Stimulated activated CD8-positive, alpha-beta memory T cell treated with anti-CD3 and anti-CD28 coated beads, Interleukin-7, amount 100 ng/mL, for 1 hour (primary cell): Measurements from ENCODE around the gene NFIA.

ENCODE experiments used
- DNase-seq, 2 donors: peaks; one replicate each; pipeline ENCODE4 v3.0.0-alpha.2; 2020; ENCODE audit warnings: low read depth in 2 of 2

Gene NFIA

DNA sequence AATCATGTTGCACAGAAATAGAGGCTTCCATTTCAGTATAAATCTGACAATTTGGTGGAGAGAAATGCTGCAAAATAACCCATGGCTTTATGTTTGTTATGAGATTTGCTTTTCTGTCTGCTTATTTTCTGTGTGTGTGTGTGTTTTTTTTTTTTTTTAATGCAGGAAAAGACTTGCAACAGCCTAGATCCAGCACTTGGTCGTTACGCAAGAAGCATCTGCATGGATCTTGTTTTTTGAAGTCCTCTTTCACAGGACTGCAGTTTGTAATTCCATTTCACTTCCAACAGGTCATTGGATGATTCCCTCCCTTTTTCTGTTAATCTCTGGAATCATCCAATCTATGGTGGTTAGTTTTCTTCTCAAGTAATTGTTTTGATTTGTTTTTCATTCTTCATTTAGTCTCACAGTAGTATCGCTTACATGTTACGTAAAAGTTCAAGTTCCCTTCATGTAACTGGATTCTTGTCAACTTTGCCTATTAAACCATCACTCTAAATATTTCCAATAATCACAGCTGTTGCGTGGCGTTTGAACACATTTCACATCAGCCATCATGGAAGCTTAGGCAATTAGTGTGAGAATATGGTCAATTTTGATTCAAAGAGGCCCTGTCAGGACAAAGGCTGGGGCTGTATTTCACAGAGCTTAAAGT lies 312.9 kb downstream of the NFIA start:
- no peak for DNase-seq

DNA sequence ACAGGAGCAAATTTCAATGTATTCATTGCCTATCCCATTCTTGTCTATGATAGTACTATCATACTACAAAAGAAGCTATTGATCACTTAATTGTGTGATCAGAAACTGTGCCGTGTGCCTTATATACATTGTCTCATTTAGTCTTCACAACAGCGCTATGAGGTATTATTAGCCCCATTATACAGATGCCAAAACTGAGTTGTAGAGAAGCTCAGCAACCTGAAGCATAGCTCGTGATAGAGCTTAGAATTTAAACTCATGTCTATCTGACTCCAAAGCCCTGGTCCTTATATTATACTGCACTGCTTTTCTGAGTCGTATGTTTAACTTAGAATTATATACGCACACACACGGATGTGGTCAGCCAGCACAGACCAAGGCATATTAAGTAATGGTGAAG lies 315.1 kb downstream of the NFIA start:
- DNase-seq, result no peak

DNA sequence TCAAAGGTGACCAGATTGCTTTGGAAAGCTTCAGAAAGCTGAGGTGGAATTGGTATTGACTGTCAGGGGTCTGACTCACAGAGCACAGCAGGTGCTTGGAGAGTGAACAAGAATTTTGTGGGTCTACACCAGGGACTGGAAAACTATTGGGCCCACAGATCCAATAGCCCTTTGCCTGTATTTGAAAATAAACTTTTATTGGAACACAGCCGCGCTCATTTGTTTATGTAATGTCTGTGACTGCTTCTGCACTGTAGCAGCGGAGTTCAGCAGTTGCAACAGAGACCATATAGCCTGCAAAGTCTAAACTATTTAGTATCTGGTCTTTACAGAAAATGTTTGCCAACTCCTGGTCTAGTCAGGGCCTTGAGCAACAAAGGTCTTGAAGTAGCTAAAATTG lies 315.6 kb downstream of the NFIA start:
- no peak for DNase-seq

DNA sequence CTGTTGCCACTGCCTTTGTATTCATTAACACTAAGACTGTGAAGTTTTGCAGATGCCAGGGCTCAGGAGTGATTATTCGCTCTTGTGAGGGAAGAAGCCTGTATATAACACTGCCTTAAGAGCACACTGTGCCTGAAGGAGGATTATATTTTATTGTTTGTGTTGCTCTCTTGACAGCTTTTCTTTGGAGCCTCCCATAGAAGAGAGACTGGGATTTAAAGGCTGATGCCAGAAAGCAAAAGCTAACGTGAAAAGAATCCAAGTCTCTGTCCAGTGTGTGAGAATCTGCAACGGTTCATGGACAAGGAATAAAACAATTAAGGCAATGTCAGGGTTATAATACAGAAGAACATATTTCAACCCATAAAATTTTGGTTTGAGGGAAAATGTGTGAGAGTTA lies 316.8 kb downstream of the NFIA start:
- DNase-seq, result no peak

DNA sequence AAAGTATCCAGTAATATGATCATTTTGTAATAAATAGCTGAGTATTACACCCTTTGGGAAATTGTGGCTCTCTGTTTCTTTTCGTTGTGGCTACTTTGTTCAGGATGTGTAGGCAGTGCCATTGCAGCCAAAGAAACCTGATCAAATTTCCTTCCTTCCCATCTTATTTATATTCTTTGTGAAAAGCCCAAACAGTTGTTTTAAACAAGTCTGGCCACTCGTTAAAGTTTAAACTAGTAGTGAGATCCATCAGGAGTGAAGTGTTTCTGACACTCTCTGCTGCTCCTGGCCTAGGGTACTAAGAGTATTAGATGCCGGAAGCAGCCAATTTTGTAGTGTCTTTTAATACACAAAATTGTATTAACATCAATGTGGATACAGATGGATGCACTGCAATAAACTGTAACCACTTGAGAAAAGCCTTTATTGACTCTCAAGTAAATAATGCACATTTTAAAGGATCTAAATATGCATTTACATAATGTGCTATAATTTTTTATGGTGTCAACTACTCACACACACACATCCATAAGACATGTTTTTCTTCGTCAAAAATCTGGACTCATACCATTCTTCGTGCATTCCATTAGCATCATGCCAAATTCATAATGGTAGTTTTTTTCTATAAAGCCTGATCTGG lies 317.9 kb downstream of the NFIA start:
- DNase-seq, result no peak

DNA sequence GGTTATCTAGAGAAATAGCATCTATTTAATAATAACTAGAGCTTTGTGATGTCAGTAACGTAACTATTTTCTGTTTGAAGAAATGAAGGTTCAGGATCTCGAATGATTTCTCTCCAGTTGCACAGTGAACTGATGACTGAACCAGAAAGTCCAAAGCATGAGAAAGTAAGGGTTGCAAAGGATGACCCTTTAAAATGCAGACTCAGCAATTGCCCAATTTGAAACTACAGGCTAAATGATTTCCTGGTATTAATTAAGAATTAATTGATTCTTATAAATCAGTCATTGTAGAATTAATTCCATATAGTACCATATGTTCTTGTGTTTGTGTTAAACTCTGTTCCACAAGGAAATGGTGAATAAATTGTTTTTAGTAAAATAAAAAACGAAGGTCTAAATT lies 318.6 kb downstream of the NFIA start:
- DNase-seq, result no peak

DNA sequence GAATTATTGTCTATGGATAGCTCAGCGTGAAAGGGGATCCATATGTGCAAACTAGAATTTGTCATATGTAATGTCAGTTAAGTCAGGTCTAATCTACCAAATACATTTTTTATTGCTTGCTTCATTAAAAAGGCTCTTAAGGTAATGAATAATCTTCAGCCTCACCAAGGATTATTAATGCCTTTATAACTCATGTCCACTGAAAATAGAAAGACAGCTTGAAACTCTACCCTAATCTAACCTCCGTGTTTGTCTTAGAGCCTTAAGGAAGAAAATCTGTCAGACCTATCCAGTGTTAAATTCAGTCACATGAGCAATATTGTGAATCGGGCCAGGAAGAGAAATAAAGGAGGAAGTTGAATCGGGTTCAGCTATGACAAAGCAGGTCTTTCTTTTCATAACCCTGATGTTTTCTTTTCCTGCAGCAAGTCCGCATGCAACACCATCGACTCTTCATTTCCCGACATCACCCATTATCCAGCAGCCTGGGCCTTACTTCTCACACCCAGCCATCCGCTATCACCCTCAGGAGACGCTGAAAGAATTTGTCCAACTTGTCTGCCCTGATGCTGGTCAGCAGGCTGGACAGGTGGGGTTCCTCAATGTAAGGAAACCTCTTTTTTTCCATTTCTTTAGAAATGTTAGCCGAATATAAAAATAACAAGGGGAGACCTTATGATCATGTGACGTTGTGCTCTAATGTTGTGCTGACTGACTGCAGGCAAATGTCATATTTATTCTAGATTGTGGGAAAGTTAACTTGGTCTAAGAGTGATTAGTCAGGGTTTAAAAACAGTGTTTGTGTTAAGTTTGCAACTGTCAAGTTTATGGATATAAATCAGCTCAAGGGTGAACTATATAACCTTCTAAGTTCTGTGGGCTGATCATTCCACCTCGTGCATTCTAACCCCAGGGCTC lies 321.6 kb downstream of the NFIA start:
- no peak for DNase-seq

DNA sequence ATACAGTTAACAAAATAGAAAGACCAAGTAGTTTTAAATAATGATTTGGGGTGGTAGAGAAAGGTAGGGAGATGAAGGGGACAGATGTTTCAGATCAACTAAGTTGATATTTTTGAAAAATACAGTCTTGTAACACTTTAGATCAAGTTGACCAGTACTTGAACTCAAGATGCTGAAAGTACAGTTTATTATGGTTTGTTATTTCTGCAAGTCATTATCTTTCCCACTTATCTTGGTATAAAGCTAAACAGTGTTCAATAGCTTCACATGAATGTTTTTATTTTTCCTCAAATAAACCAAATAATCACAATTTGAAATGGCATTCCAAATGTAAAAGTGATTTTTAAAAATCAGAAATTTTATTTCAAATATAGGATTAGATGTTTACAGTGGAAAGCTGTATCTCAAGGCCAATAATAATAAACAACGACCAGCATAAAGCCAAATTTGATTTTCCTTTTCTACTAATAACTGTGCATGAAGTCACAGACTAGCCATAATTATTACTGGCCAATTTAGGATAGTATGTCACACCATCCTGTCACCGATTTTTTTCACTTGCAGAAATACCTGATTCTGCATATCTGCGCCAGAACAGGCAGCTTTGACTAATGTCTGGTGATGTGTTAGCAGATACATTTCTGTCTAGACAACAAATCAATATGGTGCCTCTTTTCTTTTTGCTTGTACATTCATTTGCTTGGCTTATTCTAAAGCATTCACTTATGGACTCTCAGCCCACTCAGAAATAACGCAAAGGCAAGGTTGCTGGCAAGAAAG lies 322.4 kb downstream of the NFIA start:
- no peak for DNase-seq

DNA sequence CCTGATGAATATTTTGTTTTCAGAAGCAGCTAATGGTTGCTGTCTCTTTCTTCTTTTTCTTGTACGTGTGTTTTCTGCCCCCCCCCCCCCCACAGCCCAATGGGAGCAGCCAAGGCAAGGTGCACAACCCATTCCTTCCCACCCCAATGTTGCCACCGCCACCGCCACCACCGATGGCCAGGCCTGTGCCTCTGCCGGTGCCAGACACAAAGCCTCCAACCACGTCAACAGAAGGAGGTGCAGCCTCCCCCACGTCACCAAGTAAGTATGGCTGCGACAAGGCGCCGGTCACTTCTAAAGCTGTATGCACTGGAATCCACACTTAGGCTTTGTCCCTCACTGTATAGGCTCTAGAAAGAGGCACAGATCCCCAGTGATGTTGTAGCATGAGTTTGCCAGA lies 324.1 kb downstream of the NFIA start:
- no peak for DNase-seq

DNA sequence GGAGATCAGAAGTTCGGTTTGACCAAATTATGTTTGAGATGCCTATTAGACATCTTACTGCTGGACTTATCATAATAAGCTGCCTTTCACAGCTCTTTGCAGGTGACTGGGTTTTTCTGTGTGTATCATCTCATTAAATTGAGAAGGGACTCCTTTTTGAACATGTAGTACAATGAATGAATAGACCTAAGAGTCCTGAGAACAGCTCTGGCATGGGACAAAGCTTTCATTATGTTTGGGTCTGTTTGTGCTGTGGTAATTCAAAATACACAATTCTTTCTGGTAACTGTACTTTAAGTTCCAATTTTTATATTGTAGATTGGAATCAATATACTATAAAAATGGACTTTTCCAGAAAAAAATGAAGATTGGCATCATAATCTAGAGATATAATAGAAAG lies 330.2 kb downstream of the NFIA start:
- no peak for DNase-seq

DNA sequence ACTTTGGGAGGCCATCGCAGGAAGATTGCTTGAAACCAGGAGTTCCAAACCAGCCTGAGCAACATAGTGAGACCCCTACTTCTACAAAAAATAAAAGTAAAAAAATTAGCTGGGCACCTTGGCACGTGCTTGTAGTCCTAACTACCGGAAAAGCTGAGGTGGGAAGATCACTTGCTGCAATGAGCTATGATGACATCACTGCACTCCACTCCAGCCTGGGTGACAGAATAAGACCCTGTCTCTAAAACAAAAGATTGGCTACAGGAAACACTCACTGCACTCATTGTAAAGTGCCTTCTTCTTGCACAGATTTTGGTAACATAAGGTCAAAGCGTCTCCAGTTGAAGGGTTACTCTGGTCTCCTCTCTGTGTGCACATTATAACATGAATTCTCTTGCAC lies 336.8 kb downstream of the NFIA start:
- no peak for DNase-seq

DNA sequence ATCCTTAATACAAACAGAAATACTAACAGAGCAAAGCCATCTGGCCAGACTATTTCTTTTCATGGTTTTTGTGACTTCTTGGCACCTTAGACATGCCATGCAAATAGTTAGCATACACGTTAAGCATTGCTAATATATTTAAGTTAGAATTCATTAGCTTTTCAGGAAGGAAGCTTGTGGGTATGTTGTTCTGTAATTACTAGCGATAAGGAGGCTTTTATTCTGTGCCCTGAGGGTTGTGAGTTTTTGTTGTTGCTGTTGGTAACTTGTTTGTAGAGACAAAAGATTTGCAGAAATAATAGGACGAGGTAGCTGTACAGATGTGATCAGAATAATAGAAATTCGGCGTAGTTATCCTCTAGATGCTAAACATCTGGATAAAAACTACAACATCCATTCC lies 337.3 kb downstream of the NFIA start:
- DNase-seq, result no peak

DNA sequence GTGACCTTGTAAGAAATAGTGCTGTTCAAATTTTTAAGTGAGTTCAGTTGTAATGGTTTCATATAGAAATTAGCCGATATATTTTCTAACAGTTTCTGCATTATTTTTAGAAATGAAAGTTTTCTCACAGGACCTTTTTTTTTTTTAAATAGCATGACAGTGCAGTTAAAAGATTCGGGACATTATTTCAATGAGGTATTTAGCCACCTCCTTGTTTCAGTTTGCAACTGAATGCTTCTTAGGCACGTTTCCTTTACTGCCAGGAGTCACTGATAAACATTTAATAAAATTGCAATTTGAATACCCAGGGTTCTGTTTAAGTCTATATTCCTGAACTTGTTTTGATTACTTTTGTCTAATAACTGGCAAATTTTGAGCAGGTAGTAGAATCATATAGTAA lies 337.9 kb downstream of the NFIA start:
- DNase-seq, result no peak

DNA sequence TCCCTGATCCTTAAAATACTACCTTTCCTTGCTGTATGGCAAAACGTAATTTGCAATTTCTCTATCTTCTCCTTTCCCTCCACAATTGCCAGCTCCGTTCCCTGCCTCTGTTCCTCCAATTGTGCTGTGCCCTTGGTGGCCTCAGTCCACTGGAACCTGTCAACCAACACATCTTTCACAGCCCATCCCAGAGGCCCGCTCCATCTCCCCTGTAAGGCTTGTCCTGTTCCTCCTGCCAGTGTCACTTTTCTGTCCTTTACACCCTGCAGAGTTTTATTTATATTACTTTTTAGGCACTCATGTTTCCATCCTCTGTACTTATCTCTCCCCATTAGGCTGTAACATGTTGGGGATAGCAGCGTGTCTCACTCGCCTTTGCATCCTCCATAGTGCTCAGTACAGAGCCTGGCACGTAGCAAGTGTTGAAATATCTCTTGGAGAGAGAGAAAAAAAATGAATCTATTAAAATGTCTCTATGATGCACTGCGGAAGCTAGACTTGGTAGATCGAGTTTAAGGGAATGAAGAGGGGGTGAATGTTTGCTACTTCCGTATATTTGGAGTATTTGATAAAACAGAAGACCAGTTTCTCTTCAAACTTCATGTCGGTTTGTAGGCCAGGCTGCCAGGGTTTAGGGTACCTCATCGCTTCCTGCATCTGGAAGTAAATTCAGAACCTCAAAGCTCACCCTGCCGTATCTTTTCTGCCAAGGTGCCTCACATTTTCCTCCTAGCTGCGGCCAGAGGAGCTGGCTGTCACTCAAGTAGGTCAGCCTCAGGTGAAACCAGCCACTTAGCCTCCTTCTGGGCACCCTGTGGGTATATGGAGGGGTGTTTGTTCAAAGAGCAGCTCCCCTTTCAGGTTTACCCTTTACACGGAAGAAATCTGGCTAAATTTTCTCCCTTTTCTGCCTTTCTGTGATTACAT lies 338.8 kb downstream of the NFIA start:
- DNase-seq, result no peak

DNA sequence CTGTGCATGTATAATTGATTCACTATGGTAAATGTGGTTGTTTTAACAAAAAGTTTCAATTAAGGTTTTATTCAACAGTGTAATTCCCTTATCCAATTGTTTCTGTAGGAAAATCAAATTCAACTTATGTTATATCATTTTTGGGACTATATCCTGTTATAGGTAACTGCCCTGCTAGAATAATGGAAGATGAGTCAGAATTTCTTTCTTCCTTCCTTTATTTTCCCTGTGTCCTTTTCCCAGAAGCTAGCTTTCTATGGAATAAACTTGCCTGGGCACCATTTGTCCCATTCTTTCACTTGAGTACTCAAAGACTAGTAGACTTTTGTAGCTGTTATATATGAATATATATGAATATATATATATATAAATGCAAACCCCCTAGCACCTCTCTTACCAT lies 341.3 kb downstream of the NFIA start:
- no peak for DNase-seq

DNA sequence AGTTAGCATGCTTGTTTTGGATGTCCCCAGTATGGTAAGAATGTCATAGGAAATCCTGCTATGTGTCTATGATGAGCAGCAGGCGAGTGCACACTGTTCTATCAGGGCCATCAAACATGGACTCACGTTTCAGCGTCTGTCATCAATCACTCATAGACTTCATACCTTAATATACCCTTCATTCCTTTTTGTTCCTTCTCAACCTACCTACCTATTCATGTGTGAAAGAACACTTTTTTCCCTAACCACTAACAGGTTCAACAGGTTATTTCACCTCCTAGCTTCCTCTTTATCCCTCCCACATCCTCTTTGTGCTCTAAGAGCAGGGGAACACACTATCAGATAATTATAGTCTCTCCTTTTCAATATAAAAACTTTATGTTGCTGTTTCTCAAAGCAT lies 342.0 kb downstream of the NFIA start:
- no peak for DNase-seq

DNA sequence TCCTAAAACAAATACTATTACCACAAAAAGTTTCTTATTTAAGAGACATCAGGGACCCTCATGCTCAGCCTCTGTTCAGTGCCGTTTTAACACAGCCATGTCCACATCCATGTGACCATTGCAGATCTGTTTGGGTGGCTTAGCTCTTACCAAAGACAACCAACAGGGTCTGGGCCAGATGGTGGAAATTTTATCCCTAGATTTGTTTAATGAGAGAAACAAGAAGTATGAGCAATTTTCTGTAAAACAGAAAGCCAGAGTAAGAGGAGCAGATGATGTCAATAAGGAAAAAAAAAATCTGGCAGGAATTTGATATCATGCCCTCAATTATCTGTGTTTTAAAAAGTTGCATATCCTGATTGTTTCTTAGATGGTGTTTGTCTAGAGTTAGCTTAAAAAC lies 342.7 kb downstream of the NFIA start:
- DNase-seq, result no peak

DNA sequence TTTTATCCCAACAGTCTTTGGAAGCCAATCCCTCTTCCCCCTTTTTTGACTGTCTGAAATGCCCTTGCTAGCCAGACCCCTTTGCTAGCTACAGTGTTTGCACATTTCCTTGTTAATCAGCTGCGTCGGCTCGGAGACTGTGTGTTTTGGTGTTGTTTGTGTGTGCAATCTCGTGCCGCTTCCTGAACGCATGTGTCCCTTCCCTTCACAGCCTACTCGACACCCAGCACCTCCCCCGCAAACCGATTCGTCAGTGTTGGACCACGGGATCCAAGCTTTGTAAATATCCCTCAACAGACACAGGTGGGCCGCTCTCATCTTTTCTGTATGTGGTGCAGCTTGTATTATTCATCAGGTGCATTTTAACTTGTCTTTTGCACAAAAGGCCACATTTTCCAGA lies 343.9 kb downstream of the NFIA start:
- DNase-seq, result no peak

DNA sequence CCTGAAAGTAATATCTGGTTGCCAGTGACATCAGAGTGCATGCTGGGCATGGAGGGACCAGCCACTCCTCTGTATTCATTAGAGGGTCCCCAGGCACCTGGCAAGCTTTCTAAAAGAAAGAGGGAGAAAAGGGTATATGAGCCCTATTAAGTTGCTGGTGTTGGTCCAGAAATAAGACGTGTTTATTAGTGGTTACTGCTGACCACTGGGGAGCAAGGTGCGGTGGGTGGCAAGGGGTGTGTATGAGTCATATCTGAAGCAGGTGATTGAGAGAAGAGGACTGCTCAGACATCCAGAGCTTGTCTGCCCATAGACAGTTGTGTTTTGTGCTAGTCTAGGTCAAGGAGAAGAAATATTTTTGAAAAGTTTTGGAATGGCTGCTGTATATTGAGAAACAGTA lies 344.5 kb downstream of the NFIA start:
- no peak for DNase-seq

DNA sequence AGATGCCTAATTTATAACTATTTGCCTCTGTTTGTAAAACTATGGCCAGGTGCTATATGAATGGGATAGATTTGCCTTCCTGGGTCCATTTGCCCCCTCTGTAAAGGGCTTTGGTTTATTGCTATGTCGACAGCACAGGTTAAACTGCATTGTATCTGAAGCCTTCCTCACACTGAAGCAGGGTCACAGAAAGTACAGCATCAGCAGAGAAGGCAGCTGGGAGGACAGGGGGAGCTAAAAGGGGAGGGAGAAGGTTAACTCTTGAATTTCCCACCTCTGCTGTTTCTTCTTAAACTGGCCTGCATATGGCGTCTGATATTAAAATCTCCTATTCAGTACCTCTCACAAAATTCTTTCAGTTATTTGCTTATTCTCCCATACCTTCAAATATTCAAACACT lies 345.1 kb downstream of the NFIA start:
- no peak for DNase-seq

DNA sequence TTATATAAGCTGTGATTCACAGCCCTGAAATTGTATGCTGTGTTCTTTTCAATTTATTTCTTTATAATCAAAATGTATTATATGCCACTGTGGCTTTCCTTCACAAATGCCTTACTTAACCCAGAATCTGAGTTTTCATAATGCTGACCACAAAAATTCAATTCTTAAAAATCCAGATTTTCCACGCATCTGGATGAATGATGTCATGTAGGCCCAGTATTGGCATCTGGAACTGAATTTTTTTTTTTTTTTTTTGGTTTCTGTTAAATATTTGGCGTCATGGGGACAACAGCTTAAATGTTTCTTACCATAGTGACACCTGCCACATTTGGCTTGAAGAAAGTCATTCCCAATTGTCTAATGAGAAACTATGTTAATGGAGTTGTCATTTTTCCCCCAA lies 345.8 kb downstream of the NFIA start:
- no peak for DNase-seq
